Gastrocnemius medialis (tissue), 4 donors: ENCODE data around the gene DUSP22.

ENCODE experiments used
- POLR2A ChIP-seq, 2 donors: fragments of 450-650 bp; IDR thresholded peaks; one replicate each; pipeline ENCODE4 v1.6.1; 2017; ENCODE audit warnings: antibody characterized with exemption in 2 of 2, mild to moderate bottlenecking in 2 of 2, moderate library complexity in 2 of 2
- TF ChIP-seq, protein P1 (sequence below), 5 experiments: fragments of 450-650 bp in 3 of 5; fragments of 200-600 bp in 2 of 5; sonication (generic) in 2 of 5; IDR thresholded peaks in 4 of 5; conservative IDR thresholded peaks in 1 of 5; 1 replicate in 4 of 5; 2 replicates in 1 of 5; pipeline ENCODE4 v1.5.1; 2016 to 2019; ENCODE audit warnings: antibody characterized with exemption in 5 of 5, mild to moderate bottlenecking in 3 of 5, moderate library complexity in 3 of 5

DNA sequence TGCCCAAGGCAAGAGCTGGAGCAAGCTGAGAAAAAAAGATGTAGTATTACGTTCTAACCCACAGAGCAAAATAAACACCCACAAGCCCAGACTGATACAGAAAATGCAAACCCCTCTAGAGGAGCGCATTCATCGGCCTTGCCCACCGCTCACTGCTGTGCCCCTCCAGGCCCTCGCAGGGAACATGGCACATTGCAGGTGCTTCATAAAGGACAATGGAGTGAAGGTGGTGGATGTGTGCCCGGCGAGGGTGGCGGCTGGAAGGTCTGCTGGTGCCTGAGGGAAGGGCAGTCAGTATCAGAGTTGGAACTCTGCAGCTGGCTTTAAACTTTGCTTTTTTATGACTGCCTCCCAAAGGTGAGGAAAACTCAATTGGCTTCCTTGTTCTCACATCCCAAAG lies 80.7 kb downstream of the DUSP22 start:
- TF ChIP-seq, protein P1, sequence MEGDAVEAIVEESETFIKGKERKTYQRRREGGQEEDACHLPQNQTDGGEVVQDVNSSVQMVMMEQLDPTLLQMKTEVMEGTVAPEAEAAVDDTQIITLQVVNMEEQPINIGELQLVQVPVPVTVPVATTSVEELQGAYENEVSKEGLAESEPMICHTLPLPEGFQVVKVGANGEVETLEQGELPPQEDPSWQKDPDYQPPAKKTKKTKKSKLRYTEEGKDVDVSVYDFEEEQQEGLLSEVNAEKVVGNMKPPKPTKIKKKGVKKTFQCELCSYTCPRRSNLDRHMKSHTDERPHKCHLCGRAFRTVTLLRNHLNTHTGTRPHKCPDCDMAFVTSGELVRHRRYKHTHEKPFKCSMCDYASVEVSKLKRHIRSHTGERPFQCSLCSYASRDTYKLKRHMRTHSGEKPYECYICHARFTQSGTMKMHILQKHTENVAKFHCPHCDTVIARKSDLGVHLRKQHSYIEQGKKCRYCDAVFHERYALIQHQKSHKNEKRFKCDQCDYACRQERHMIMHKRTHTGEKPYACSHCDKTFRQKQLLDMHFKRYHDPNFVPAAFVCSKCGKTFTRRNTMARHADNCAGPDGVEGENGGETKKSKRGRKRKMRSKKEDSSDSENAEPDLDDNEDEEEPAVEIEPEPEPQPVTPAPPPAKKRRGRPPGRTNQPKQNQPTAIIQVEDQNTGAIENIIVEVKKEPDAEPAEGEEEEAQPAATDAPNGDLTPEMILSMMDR (IDR thresholded peaks at IDR 0.05 in 4 of 5, conservative IDR thresholded peaks at IDR 0.05 in 1 of 5), result no peak
- TF ChIP-seq POLR2A (IDR thresholded peaks at IDR 0.05), result no peak
